ENCODE results near the gene COQ8A. TPM values are rescaled to one million over a fixed set of nuclear protein-coding genes. Genes with fewer than 3 reads are reported as not detected.
"Not testable (repeated sequence)": the region's sequence is repeated elsewhere in the genome, so short reads cannot be mapped to it uniquely, and the experiment has no call there.

The COQ8A gene
- total RNA-seq, 3 donors from 2014 or later: 25.4 to 31.3 (median 31.0) TPM

DNA sequence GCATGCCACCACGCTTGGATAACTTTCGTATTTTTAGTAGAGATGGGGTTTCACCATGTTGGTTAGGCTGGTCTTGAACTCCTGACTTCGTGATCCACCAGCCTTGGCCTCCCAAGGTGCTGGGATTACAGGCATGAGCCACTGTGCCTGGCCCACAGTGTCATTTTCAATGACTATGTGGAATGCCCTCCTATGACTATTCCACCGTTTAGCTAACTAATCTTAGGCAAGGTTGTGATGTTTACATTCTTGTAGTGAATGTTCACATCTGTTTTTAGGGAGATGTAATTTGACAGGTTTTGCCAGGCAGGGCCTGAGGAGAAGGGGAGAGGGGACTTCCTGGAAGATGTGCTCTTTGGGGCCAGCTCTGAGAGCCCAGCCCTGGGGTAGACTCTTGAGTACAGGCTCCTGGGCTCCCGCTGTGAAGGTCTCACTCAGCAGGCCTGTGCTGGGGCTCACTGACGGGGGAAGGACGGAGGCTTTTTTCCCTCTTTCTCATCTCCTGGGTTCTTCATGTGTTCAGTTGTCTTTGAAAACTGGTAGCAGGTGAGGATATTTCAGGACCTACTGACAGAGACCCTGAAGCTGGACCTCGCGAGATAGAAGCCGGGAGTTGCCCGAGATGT is 13.2 kb downstream of the COQ8A start:
- no peak for DNase-seq
- no peak overlapping the region for H3K4me3 Mint-ChIP-seq
- H3K36me3 Mint-ChIP-seq (ENCODE audit: insufficient read depth): peaks cover 15% of the 10 kb centered on the region
- peaks cover 22% of the 10 kb centered on the region for H3K4me1 Mint-ChIP-seq (ENCODE audit: low read depth)
- H3K27me3 Mint-ChIP-seq (ENCODE audit: low read depth): no peaks in the 10 kb centered on the region
- ATAC-seq: no peak
- peaks cover under 1% of the 10 kb centered on the region for H3K9me3 Mint-ChIP-seq

DNA sequence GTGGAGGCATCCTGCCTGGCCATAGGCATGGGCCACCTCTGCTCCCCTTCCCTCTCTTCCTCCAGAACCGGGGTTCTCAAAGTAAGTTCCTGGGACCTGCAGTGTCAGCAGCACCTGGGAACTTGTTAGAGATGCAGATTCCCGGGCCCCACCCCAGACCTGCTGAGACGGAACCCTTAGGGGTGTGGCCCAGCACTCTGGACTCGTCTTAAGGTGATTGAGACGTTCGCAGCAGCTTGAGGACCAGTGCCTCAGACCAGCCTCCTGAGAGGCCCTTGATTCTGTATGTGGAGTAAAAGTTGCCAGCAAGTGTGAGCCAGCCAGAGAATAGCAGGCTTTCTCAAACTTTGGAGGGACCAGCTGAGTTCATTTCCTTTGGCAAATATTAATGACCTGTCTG is 14.2 kb downstream of the COQ8A start:
- ATAC-seq (no peak), DNase-seq (no peak)
- peaks cover 10% of the 10 kb centered on the region for H3K36me3 Mint-ChIP-seq (ENCODE audit: insufficient read depth)
- H3K9me3 Mint-ChIP-seq: no peaks in the 10 kb centered on the region
- no peaks in the 10 kb centered on the region for H3K27me3 Mint-ChIP-seq (ENCODE audit: low read depth)
- peaks cover 27% of the 10 kb centered on the region for H3K4me1 Mint-ChIP-seq (ENCODE audit: low read depth)
- no peak overlapping the region for H3K4me3 Mint-ChIP-seq

DNA sequence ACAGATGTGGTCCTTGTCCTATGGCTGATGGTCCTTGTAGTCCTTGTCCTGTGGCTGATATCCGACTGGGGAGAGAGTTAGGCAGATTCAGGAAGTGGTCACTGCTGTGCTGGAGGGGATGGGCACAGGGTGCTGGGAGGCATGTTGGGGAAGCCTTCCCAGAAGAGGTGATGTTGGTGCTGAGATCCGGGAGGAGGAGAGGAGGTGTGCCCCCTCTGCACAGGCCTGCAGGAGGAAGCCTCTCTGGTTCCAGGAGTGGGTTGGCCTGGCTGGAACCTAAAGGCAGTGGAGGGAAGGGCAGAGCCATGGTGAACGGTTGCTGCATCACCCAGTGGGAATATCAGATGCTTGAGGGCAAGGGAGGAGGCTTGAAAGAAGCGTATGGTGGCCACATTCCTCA is 14.7 kb downstream of the COQ8A start:
- H3K27me3 Mint-ChIP-seq (ENCODE audit: low read depth): no peaks in the 10 kb centered on the region
- peaks cover 8% of the 10 kb centered on the region for H3K36me3 Mint-ChIP-seq (ENCODE audit: insufficient read depth)
- ATAC-seq (no peak), DNase-seq (no peak)
- no peaks in the 10 kb centered on the region for H3K9me3 Mint-ChIP-seq
- H3K4me1 Mint-ChIP-seq (ENCODE audit: low read depth): peaks cover 27% of the 10 kb centered on the region
- no peak overlapping the region for H3K4me3 Mint-ChIP-seq

DNA sequence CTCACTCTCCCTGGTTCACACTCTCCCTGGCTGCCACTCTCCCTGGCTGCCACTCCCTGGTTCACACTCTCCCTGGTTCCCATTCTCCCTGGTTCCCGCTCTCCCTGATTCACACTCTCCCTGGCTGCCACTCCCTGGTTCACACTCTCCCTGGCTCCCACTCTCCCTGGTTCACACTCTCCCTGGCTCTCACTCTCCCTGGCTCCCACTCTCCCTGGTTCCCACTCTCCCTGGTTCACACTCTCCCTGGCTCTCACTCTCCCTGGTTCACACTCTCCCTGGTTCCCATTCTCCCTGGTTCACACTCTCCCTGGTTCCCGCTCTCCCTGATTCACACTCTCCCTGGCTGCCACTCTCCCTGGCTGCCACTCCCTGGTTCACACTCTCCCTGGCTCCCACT is 15.8 kb downstream of the COQ8A start:
- not testable (repeated sequence) for ATAC-seq; H3K4me3 Mint-ChIP-seq; H3K36me3 Mint-ChIP-seq (ENCODE audit: insufficient read depth); H3K27me3 Mint-ChIP-seq (ENCODE audit: low read depth); H3K9me3 Mint-ChIP-seq; DNase-seq
- H3K4me1 Mint-ChIP-seq (ENCODE audit: low read depth): peaks cover 26% of the 10 kb centered on the region

DNA sequence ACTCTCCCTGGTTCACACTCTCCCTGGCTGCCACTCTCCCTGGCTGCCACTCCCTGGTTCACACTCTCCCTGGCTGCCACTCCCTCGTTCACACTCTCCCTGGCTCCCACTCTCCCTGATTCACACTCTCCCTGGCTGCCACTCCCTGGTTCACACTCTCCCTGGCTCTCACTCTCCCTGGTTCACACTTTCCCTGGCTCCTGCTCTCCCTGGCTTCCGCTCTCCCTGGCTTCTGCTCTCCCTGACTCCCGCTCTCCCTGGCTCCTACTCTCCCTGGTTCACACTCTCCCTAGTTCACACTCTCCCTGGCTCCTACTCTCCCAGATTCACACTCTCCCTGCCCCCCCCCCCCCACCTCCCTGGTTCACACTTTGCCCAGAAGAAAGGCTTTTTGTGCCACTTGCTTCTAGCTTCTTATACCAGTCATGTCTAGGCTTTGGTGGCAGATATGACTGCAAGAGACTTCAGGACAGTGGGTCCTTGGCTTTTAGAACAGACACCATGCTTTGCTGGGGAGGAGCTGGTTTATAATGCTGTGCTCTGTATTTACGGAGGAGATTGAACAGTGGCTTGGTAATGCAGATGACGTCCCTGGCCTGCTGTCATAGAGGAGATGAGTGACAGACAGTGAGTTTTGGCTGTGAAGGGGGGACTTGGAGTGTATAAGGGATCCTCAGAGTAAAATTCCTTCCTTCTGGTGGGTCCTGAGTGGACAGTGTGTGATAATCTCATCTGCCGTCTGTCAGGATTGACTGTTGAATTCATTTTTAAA is 17.0 kb downstream of the COQ8A start:
- H3K4me3 Mint-ChIP-seq: no peak overlapping the region

DNA sequence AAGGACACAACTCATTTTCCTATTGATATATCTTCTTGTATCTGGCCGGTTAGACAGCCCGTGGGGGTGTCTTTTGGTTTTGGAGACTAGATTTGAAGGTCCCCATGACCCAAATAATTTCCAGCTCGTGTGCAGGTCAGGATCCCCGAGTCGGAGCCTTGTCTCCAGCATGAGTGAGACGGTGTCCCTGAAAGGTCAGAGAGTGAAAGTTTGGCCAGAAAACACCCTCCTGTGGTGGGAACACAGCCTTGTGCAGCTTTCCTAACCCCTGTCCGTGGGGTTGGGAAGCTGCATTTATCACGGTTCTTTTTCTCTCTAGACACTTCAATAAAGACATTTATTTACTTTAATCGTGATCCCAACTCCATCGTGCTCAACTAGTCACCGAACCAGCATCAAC is 17.6 kb downstream of the COQ8A start:
- ATAC-seq: no peak
- no peak for DNase-seq
- Mint-ChIP-seq H3K36me3 (ENCODE audit: insufficient read depth) (peaks cover 8% of the 10 kb centered on the region), H3K4me1 (ENCODE audit: low read depth) (peaks cover 23% of the 10 kb centered on the region), H3K27me3 (ENCODE audit: low read depth) (no peaks in the 10 kb centered on the region), H3K4me3 (no peak overlapping the region), H3K9me3 (no peaks in the 10 kb centered on the region)

More for the DNA sequence above, 17.0 kb downstream of the COQ8A start:
- Mint-ChIP-seq H3K27me3 (ENCODE audit: low read depth) (no peaks in the 10 kb centered on the region), H3K4me1 (ENCODE audit: low read depth) (peaks cover 23% of the 10 kb centered on the region), H3K9me3 (no peaks in the 10 kb centered on the region), H3K36me3 (ENCODE audit: insufficient read depth) (peaks cover 8% of the 10 kb centered on the region)
- no peak for DNase-seq
- ATAC-seq: no peak

DNA sequence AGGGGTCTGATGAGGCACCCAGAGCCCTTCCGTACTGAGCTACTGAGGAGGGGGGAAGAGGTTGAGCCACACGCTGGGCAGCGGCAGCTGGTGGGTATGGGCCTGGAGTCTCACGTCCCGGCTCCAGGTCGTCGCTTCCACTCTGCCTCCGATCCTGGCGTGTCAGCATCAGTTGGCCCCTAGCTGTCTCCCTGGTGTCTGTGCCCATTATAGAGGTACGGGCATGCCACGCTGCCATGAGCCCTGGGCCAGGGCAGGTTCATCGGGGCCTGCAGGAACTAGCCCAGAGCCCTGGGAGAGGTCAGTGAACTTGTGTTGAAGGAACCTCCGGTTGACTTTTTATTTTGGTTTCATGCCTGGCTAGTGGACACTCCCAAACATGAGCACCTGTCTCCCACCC is 18.2 kb downstream of the COQ8A start:
- DNase-seq (no peak), ATAC-seq (no peak)
- Mint-ChIP-seq H3K27me3 (ENCODE audit: low read depth) (no peaks in the 10 kb centered on the region), H3K4me1 (ENCODE audit: low read depth) (peaks cover 23% of the 10 kb centered on the region), H3K9me3 (no peaks in the 10 kb centered on the region), H3K4me3 (no peak overlapping the region), H3K36me3 (ENCODE audit: insufficient read depth) (peaks cover 8% of the 10 kb centered on the region)

DNA sequence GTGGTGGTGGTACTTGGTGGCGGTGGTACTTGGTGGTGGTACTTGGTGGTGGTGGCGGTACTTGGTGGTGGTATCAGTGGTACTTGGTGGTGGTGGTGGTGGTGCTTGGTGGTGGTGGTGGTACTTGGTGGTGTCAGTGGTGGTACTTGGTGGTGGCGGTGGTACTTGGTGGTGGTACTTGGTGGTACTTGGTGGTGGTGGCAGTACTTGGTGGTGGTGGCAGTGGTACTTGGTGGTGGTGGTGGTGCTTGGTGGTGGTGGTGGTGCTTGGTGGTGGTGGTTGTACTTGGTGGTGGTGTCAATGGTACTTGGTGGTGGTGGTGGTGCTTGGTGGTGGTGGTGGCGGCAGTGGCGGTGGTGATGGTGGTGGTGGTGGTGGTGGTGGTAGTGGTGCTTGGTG is 20.2 kb downstream of the COQ8A start:
- Mint-ChIP-seq H3K4me3 (no peak overlapping the region), H3K27me3 (ENCODE audit: low read depth) (no peaks in the 10 kb centered on the region), H3K4me1 (ENCODE audit: low read depth) (peaks cover 19% of the 10 kb centered on the region), H3K9me3 (no peaks in the 10 kb centered on the region), H3K36me3 (ENCODE audit: insufficient read depth) (peaks cover 7% of the 10 kb centered on the region)
- DNase-seq (no peak), ATAC-seq (no peak)

DNA sequence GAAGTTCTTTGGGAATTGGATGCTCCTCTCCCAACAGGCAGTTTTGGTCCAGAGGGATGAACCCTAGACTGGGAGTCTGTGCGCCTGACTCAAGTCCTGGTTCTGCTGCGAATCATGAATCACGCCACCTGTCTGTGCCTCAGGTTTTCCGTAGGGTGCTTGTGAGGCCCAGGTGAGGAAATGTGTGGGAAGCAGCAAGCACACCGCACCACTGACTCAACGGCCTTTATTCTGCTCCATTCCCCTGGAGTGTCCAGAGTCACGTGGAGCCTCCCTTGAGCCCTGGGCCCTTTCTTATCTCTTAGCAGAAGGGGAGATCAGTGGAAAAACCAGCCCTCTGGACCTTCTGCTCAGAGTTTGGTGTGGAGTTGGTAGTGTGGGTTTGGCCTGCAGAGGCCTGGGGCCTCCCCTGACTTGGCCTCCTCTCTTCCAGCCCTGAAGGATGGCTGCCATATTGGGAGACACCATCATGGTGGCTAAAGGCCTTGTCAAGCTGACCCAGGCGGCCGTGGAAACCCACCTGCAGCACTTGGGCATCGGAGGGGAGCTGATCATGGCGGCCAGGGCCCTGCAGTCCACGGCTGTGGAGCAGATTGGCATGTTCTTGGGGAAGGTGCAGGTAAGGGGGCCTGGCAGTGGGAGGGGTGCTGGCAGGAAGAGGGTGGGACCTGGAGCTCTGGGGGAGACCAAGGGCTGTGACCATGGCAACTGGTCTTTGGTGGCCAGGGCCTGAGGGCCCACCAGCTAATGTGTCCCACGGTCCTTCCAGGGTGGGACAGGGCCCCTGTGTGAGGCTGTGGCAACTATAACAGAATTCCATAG is 21.1 kb downstream of the COQ8A start:
- peaks cover 10% of the 10 kb centered on the region for H3K36me3 Mint-ChIP-seq (ENCODE audit: insufficient read depth)
- no peaks in the 10 kb centered on the region for H3K9me3 Mint-ChIP-seq
- no peaks in the 10 kb centered on the region for H3K27me3 Mint-ChIP-seq (ENCODE audit: low read depth)
- no peak overlapping the region for H3K4me3 Mint-ChIP-seq
- H3K4me1 Mint-ChIP-seq (ENCODE audit: low read depth): peaks cover 19% of the 10 kb centered on the region
- DNase-seq: no peak
- ATAC-seq: peak; percentile 42 to 57

DNA sequence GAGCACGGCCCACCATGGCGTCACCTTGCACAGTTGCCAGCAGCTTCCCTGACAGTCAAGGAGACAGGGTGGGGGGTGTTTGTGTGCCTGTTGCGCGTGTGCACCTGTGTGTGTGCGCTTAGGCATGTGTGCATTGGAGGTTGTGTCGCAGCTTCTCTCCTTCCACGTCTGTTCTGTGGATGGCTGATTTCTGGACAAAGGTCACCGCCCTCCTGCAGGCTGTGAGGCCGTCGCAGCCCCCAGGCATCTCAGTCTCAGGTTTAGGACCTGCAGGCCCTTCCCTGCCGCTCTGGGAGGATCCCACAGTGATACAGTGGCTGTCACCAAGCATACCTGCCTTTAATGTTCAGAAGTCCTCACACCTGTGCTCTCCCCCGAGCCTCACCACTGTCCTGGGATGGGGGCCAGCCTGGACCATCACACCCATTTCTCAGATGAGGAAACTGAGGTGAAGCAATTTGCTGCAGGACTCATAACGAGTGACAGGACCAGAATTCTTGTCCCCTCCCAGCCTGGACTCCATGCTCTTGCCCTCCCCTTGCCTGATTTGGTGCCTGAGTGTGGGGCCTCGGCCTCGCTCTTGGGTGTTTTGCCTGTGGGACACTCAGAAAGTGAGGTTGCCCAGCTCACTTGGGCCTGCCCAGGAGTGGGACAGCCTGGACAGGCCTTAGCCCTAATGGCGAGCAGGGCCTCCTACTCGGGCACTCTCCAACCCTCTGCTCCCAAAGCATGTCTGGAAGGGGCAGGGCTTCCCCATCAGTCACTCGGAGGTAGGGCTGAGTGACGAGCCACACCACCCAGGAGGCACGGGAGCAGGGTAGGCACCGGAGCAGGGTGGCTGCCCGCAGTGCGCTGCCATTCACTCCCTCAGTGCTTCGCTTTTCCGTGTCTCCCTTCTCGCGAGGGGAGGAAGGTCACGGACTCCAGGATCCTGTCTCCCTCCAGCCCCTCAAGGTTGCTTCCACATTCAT is 22.6 kb downstream of the COQ8A start:
- Mint-ChIP-seq H3K36me3 (ENCODE audit: insufficient read depth) (peaks cover 16% of the 10 kb centered on the region), H3K27me3 (ENCODE audit: low read depth) (no peaks in the 10 kb centered on the region), H3K4me1 (ENCODE audit: low read depth) (peaks cover 16% of the 10 kb centered on the region), H3K9me3 (no peaks in the 10 kb centered on the region), H3K4me3 (no peak overlapping the region)
- no peak for ATAC-seq
- DNase-seq: no peak

DNA sequence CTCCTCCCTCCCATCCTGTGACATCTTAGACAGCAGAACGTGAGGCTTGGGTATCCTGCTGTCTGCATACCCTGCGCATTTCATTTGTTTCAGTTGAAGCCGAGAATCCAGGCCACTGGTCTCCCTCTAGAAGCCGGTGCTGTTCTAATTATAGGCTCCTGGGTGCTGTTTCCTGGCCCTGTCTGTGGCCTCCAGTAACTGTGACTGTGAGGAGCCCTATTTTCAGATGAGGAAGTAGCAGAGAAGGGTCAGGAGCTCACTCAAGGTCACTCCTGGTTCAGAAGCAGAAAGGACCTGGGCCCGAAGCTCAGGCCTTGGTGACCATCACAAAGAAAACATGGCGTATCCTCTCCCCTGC is 24.0 kb downstream of the COQ8A start:
- no peaks in the 10 kb centered on the region for H3K9me3 Mint-ChIP-seq
- H3K4me3 Mint-ChIP-seq: no peak overlapping the region
- DNase-seq (no peak), ATAC-seq (no peak)
- H3K36me3 Mint-ChIP-seq (ENCODE audit: insufficient read depth): peaks cover 21% of the 10 kb centered on the region
- peaks cover 6% of the 10 kb centered on the region for H3K4me1 Mint-ChIP-seq (ENCODE audit: low read depth)
- H3K27me3 Mint-ChIP-seq (ENCODE audit: low read depth): no peaks in the 10 kb centered on the region

DNA sequence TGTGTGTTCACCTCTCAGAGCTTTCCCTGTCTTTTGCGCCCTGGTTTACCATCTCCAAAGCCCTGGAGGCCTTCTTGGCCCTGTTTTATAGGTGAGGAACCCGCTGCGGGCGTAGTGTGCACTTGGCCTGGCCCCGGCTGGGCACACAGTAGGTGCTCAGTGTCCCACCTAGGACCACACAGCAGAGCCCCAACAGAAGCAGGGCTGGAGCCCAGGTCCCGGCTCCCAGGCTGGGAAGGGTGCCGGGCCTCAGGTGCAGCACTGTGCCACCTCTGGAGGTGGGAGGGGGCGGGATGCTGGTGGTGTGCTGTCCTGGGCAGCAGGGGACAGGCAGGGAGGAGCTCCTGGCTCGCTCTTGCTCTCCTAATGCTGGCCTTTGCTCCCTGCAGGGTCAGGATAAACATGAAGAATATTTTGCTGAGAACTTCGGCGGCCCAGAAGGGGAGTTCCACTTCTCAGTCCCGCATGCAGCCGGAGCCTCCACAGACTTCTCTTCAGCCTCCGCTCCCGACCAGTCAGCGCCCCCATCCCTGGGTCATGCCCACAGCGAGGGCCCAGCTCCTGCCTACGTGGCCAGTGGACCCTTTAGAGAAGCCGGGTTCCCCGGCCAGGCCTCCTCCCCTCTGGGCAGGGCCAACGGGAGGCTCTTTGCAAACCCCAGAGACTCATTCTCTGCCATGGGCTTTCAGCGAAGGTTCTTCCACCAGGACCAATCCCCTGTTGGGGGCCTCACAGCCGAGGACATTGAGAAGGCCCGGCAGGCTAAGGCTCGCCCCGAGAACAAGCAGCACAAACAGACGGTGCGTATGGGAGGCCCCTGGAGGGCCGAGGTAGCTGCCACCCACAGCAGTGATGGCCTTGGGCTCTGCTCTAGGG is 24.8 kb downstream of the COQ8A start:
- H3K9me3 Mint-ChIP-seq: no peaks in the 10 kb centered on the region

More for the DNA sequence above, 24.8 kb downstream of the COQ8A start:
- DNase-seq: no peak
- H3K27me3 Mint-ChIP-seq (ENCODE audit: low read depth): no peaks in the 10 kb centered on the region
- no peaks in the 10 kb centered on the region for H3K4me1 Mint-ChIP-seq (ENCODE audit: low read depth)
- ATAC-seq: no peak
- H3K4me3 Mint-ChIP-seq: no peak overlapping the region
- peaks cover 27% of the 10 kb centered on the region for H3K36me3 Mint-ChIP-seq (ENCODE audit: insufficient read depth)

Data from activated T-cell treated with anti-CD3 and anti-CD28 coated beads, Interleukin-2, amount 50 U/mL, for 4 hours (primary cell).